GM12891 (cell line): ENCODE results near the gene PAPLN.

ENCODE experiments used
- DNase-seq: peaks from one replicate; pipeline ENCODE4 v3.0.0; 2011; ENCODE audit warnings: low spot score; ENCODE audit not compliant: insufficient read length
- FAIRE-seq: peaks from 2 replicates; lab custom pipeline; 2011; peaks lifted over from hg19 to GRCh38; lab: Jason Lieb, UNC
- PAX5 ChIP-seq: IDR thresholded peaks from 2 replicates; pipeline ENCODE4 v1.6.1; 2011; ENCODE audit warnings: low read length, moderate library complexity, mild to moderate bottlenecking; ENCODE audit not compliant: insufficient read depth, severe bottlenecking
- POLR2A ChIP-seq: IDR thresholded peaks from 2 replicates; pipeline ENCODE4 v1.6.1; 2011; ENCODE audit warnings: low read depth, low read length, control low read depth
- POLR2AphosphoS5 ChIP-seq: IDR thresholded peaks from 2 replicates; pipeline ENCODE4 v1.6.1; 2011; ENCODE audit warnings: low read depth, low read length, control low read depth
- POU2F2 ChIP-seq: IDR thresholded peaks from 2 replicates; pipeline ENCODE4 v1.6.1; 2011; ENCODE audit warnings: low read depth, mild to moderate bottlenecking, control low read depth, low read length, moderate library complexity
- SPI1 ChIP-seq: IDR thresholded peaks from 2 replicates; pipeline ENCODE4 v1.6.1; 2011; ENCODE audit warnings: low read depth, low read length, control low read depth
- TAF1 ChIP-seq: IDR thresholded peaks from 2 replicates; pipeline ENCODE4 v1.6.1; 2011; ENCODE audit warnings: low read depth, low read length, control low read depth

The PAPLN gene

DNA sequence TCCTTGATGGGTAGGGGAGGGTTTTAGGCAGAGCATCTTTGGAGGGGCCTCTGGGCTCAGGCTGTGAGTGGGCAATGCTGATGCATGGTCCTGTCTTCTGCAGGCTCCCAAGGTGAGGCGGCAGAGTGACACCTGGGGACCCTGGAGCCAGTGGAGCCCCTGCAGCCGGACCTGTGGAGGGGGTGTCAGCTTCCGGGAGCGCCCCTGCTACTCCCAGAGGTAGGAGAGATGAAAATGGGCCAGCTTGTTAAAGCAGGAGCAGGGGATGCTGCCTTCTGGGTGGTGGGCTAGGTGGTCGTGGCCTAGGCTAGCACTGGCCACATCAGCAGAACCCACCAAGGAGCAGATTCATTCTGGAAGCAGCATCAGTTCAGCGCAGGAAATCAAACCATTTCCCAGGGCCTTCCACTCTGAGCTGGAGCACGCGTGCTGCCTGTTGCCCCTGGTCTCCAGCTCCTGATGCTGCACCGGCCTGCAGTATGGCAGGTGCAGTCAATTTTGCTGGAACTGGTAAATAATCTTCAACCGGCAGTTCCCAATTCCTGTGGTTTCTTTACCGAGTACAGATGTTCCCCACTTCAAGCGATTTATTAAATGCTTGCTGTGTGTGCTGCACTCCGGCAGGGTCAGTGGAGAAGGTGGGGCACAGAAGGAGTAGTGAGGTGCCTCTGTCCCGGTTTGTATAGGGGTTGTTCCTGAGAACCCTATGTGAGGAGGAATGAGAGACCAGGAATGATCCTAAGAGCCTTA is 7.4 kb downstream of the PAPLN start:
- no peak for TF ChIP-seq POLR2AphosphoS5
- no peak for TF ChIP-seq POU2F2
- TF ChIP-seq SPI1: no peak
- TF ChIP-seq POLR2A: no peak
- TF ChIP-seq TAF1: no peak
- TF ChIP-seq PAX5: no peak
- FAIRE-seq: peak; percentile 5
- no peak for DNase-seq

DNA sequence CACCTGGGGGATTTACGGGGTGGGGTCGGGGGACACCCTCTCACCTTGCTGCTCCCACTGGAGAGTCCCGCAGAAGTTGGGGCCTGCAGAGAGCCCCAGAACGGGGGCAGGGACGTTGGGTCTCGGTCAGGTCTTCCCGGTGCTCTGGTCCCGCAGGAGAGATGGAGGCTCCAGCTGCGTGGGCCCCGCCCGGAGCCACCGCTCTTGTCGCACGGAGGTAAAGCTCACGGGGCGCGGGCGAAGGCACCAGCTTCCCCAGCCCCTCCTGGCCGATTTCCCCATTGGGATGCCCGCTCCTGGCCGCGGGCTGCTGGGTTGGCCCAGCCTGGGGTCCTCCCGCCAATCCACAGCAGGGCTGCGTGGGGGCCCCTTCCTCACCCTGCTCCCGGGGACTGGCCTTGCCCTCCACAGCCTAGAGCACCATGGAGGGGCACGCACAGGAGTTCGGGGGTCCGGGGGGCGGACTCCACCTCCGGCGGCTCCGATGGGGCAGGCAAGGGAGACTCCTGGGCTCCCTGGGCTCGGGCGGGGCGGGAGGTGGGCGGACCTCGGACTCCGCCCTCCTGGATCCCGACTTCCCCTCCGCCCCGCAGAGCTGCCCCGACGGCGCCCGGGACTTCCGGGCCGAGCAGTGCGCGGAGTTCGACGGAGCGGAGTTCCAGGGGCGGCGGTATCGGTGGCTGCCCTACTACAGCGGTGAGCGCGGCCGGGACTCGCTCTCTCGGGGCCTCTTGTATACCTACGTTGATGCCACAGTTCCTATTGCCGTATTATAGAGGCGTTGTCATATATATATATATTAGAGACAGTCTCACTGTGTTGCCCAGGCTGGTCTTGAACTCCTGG is 8.4 kb downstream of the PAPLN start:
- FAIRE-seq: peak; percentile 95
- DNase-seq: peak; percentile 68
- TF ChIP-seq TAF1: no peak
- TF ChIP-seq SPI1: peak; percentile 53

DNA sequence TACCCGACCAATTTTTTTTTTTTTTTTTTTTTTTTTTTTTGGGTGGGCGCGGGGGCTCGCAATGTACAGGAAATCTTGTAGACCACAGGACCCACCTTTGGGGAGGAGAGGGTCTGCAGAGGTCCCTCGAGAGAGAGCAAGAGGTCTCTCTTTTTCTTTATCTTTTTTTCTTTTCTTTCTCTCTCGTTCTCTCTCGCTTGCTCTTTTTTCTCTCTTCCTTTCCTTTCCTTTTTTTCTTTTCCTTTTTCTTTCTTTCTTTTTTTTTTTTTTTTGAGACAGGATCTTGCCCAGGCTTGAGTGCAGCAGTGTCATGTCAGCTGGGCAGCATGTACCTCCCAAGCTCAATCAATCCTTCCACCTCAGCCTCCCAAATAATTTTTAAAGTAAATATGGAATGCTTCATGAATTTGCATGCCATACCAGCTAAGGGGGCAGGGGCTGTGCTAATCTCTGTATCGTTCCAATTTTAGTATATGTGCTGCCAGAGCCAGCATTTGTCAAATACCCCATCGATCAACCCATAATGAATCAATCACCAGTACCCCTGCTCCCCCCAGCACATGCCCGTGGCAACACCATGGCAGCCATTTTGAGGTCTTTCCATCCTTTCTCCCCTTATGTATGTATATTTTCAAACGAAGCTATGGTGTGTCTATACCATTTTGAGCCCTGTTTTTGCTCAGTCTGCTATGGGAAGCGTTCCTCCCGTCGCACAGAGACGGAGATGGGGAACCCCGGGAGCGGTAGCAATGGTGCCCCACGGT is 9.3 kb downstream of the PAPLN start:
- FAIRE-seq: peak; percentile 79
- DNase-seq: no peak
- TF ChIP-seq PAX5 (no peak), POLR2AphosphoS5 (no peak), POLR2A (no peak), TAF1 (no peak)

DNA sequence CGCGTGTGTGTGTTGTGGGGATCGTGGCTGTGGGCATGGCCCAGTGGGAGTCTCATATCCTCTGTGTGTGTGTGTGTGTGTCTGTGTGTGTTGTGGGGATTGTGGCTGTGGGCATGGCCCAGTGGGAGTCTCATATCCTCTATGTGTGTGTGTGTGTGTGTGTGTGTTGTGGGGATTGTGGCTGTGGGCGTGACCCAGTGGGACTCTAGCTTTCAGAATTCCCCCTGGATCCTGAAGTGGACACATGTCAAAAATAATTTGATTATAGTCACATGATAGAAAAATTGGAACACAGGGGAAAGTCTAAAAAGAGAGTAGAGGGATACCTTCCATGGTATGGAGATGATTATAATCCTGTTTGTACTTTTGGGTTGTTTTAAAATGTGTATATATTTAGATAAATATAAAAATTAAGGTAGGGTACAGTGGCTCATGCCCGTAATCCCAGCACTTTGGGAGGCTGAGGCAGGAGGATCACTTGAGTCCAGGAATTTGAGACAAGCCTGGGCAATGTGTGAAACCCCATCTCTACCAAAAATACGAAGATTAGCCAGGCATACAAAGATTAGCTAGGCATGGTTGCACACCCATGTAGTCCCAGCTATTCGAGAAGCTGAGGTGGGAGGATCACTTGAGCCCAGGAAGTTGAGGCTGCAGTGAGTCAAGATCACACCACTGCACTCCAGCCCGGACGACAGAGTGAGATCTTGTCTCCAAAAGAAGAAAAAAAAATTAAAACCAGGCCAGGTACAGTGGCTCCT is 11.0 kb downstream of the PAPLN start:
- TF ChIP-seq POLR2AphosphoS5: no peak
- peak; percentile 73 for TF ChIP-seq PAX5
- FAIRE-seq: peak; percentile 98

DNA sequence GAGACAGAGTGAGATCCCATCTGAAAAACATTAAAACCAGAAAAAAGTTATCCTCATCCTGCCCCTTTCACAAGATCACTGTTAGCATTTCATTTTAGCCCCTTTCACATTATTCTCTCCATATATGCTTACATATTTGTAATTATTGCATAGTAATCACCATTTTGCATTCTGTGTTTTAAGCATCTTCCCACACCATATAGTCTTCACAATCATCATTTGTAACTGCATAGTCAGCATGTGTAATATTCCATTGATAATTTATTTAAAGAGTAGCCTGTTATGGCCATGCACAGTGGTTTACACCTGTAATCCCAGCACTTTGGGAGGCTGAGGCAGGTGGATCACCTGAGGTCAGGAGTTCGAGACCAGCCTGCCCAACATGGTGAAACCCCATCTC is 11.8 kb downstream of the PAPLN start:
- DNase-seq (no peak), FAIRE-seq (peak; percentile 5)
- TF ChIP-seq POLR2A (no peak), POU2F2 (no peak), TAF1 (no peak), PAX5 (no peak), SPI1 (no peak), POLR2AphosphoS5 (no peak)

More for the DNA sequence above, 11.0 kb downstream of the PAPLN start:
- DNase-seq: no peak

DNA sequence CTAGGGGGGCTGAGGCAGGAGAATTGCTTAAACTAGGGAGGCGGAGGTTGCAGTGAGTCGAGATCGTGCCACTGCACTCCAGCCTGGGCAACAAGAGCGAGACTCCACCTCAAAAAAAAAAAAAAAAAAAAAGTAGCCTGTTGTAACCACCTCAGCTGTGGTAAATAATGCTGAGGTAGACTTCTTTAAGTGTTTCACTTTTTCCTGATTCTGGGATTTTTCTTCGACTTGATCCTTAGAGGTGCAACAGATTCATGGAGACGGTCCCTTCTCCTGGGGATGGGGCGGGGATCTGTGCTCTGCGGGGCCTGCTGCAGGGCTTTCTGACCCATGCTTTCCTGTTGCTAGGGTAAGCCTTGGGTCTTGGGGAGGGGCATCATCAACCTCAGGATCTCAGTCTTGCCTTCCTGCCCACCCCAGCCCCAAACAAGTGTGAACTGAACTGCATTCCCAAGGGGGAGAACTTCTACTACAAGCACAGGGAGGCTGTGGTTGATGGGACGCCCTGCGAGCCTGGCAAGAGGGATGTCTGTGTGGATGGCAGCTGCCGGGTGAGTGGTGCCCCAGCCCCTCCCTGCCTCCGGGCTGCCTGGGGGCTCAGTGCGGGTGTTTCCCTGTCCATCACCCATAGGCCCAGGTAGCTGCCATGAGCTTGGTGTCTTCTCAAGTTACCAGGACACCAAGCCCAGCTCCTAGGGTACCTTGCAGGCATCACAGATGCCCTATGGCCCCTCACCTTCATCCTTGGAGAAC is 12.4 kb downstream of the PAPLN start:
- no peak for TF ChIP-seq PAX5
- TF ChIP-seq POLR2AphosphoS5: no peak
- TF ChIP-seq TAF1: no peak
- no peak for TF ChIP-seq POU2F2
- TF ChIP-seq SPI1: no peak
- no peak for TF ChIP-seq POLR2A
- FAIRE-seq: peak; percentile 65

DNA sequence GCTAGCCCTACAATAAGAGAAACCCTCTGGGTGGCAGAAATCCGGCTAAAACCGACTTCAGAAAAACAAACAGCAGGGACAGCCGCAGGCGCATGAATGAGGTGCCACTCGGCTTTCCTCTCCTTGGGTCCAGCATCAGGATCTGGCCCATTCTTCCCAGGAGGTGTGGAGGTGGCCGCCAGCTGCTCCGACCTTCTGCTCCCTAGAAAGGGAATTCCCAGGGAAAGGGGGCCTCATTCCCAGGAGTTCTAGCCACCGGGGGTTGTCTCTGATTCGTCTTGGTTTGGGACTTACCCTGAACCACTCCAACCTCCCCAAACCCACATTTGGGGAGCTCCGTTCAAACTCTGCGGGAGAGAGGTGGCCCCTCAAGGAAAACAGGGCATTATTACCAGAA is 13.0 kb downstream of the PAPLN start:
- TF ChIP-seq SPI1 (no peak), TAF1 (no peak), PAX5 (no peak)
- DNase-seq: no peak
- FAIRE-seq: no peak

More for the DNA sequence above, 12.4 kb downstream of the PAPLN start:
- DNase-seq: no peak

DNA sequence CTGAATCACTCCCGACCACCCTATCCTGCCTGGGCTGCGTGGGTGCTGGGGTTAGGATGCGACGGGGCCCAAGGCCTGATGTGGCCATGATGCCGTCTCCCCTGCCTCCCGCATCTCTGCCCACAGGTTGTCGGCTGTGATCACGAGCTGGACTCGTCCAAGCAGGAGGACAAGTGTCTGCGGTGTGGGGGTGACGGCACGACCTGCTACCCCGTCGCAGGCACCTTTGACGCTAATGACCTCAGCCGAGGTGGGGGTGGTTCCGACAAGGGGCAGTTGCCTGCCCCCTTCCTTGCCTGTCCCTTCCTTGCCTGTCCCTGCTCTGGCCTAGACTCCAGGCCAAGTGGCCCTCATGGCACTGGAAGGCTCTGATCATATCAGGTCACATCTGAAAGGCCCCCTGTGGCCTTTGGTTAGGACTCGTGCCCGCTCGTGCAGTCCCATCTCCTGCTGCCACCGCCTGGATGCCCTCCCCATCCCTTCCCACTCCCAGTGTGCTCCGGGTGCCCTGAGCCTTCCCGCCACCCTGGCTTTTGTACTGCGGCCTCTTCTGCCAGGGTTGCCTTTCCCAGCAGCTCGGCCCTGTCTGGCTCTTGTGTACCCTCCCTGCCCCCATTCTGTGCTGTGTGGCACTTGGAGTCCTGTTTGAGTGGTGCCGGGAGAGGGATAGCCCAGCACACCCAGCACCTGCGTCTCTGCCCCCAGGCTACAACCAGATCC is 13.6 kb downstream of the PAPLN start:
- no peak for DNase-seq
- no peak for FAIRE-seq
- no peak for TF ChIP-seq POLR2A
- no peak for TF ChIP-seq POU2F2
- TF ChIP-seq TAF1: no peak
- TF ChIP-seq SPI1: no peak
- no peak for TF ChIP-seq POLR2AphosphoS5
- no peak for TF ChIP-seq PAX5
